K562 (cell line): ENCODE measurements around the gene KANK2. TPM values are rescaled to one million over a fixed set of nuclear protein-coding genes. Genes with fewer than 3 reads are reported as not detected.

Source experiments
- ATAC-seq: fragments of 200-7000 bp; cut with Tn5 transposase; 3 replicates; pipeline ENCODE4 v1.9.1; 2020; ENCODE audit warnings: moderate library complexity
- BruUV-seq: library from RNA; stranded (reverse); fragments of 400-500 nt; replicated peaks from 2 replicates; lab custom pipeline; 2021; lab: Mats Ljungman, UMichigan
- CTCF ChIA-PET: fragments of 300-600 bp; formaldehyde crosslinking; extraction: SDS; loops from one replicate; lab custom pipeline; 2021; ENCODE audit warnings: low intra/inter-chr PET ratio; lab: Yijun Ruan, JAX
- POLR2A ChIA-PET: fragments of 300-600, 350-650 bp; sonication (Branson Sonifier 250); formaldehyde crosslinking; extraction: SDS; loops from one replicate; lab custom pipeline; 2021; ENCODE audit warnings: antibody characterized with exemption, inconsistent platforms; lab: Yijun Ruan, JAX
- DNase-seq, 4 experiments: peaks; one replicate each; pipeline versions ENCODE4 v3.0.0 to v3.0.0-alpha.2; 2011 to 2018; ENCODE audit warnings: low spot score in 3 of 4, mixed read lengths in 3 of 4; ENCODE audit errors: extremely low read depth in 1 of 4
- FAIRE-seq: peaks from 2 replicates; lab custom pipeline; 2011; peaks lifted over from hg19 to GRCh38; lab: Jason Lieb, UNC
- H2AFZ ChIP-seq: 2 replicates; pipeline ENCODE4 v1.6.0; 2011; ENCODE audit warnings: low read depth, low read length, control low read depth, inconsistent platforms
- H3K27ac ChIP-seq: fragments of 200-600 bp; 3 replicates; pipeline ENCODE4 v1.8.0; 2011; ENCODE audit warnings: low read depth, mild to moderate bottlenecking, control low read depth, inconsistent platforms, low read length, moderate library complexity, mixed read lengths; ENCODE audit errors: extremely low read depth
- H3K27me3 ChIP-seq, 2 experiments: fragments of 300-600 bp in 1 of 2; 2 replicates in 1 of 2; 3 replicates in 1 of 2; pipeline versions ENCODE4 v1.6.0 to v1.8.0; 2011; ENCODE audit warnings: inconsistent platforms in 2 of 2, low read length in 2 of 2, mild to moderate bottlenecking in 1 of 2, mixed read lengths in 1 of 2, moderate library complexity in 1 of 2; ENCODE audit not compliant: control insufficient read depth in 2 of 2, insufficient read depth in 2 of 2
- H3K36me3 ChIP-seq: fragments of 300-600 bp; 3 replicates; pipeline ENCODE4 v1.8.0; 2011; ENCODE audit warnings: mild to moderate bottlenecking, low read length, inconsistent platforms; ENCODE audit not compliant: control insufficient read depth, insufficient read depth
- H3K4me1 ChIP-seq, 2 experiments: fragments of 200-600 bp in 1 of 2; replicated peaks in 1 of 2; 2 replicates in 1 of 2; 3 replicates in 1 of 2; pipeline versions ENCODE4 v1.5.1 to v1.8.0; 2011; ENCODE audit warnings: inconsistent platforms in 2 of 2, low read length in 2 of 2, mild to moderate bottlenecking in 1 of 2, mixed read lengths in 1 of 2, moderate library complexity in 1 of 2; ENCODE audit not compliant: control insufficient read depth in 2 of 2, insufficient read depth in 2 of 2
- H3K4me2 ChIP-seq: 2 replicates; pipeline ENCODE4 v1.6.1; 2011; ENCODE audit warnings: low read length, control low read depth, inconsistent platforms, mixed read lengths; ENCODE audit not compliant: insufficient read depth
- H3K4me3 ChIP-seq: fragments of 200-600 bp; sonication (generic), shearing (Covaris generic); 2 replicates; pipeline ENCODE4 v1.5.1; 2016; ENCODE audit warnings: control low read depth, inconsistent platforms
- H3K79me2 ChIP-seq: fragments of 200-600 bp; 3 replicates; pipeline ENCODE4 v1.8.0; 2011; ENCODE audit warnings: low read length, inconsistent platforms; ENCODE audit not compliant: control insufficient read depth, insufficient read depth
- H3K9ac ChIP-seq, 2 experiments: 2 replicates each; pipeline versions ENCODE4 v1.6.0 to v1.6.1; 2011; ENCODE audit warnings: low read depth in 2 of 2, low read length in 2 of 2, control low read depth in 1 of 2, inconsistent platforms in 1 of 2, mild to moderate bottlenecking in 1 of 2, mixed read lengths in 1 of 2; ENCODE audit not compliant: insufficient read depth in 1 of 2
- H3K9me1 ChIP-seq: one replicate; pipeline ENCODE4 v1.6.0; 2011; ENCODE audit warnings: inconsistent platforms, mild to moderate bottlenecking, low read length, moderate library complexity; ENCODE audit not compliant: control insufficient read depth, insufficient read depth
- H3K9me3 ChIP-seq: replicated peaks from 2 replicates; pipeline ENCODE4 v1.5.1; 2011; ENCODE audit warnings: low read depth, low read length, inconsistent platforms; ENCODE audit not compliant: control insufficient read depth, insufficient read depth
- H4K20me1 ChIP-seq: replicated peaks from 2 replicates; pipeline ENCODE4 v1.6.1; 2011; ENCODE audit warnings: low read length, inconsistent platforms, mixed read lengths; ENCODE audit not compliant: control insufficient read depth, insufficient read depth
- C11orf30 ChIP-seq: fragments of 450-650 bp; IDR thresholded peaks from 2 replicates; pipeline ENCODE4 v1.6.1; 2016; ENCODE audit warnings: low read depth, mild to moderate bottlenecking
- CHD7 ChIP-seq: fragments of 200-600 bp; sonication (generic); IDR thresholded peaks from one replicate; pipeline ENCODE4 v1.6.1; 2012; ENCODE audit warnings: mild to moderate bottlenecking, low read depth, low read length, inconsistent platforms
- JUNB ChIP-seq: fragments of 450-650 bp; formaldehyde crosslinking; conservative IDR thresholded peaks from 2 replicates; pipeline ENCODE4 v1.4.0; 2020; ENCODE audit warnings: mild to moderate bottlenecking
- MAFG ChIP-seq: fragments of 450-650 bp; conservative IDR thresholded peaks from 2 replicates; pipeline ENCODE4 v1.6.1; 2016; ENCODE audit warnings: missing genetic modification characterization, missing compliant biosample characterization
- NFIX ChIP-seq: fragments of 250-450 bp; sonication (Bioruptor Pico); IDR thresholded peaks from 2 replicates; pipeline ENCODE4 v1.4.0; 2020; ENCODE audit warnings: low read depth, mild to moderate bottlenecking, moderate library complexity
- PTBP1 ChIP-seq: fragments of 200-400 bp; formaldehyde crosslinking; IDR thresholded peaks from 2 replicates; pipeline ENCODE4 v1.6.1; 2017; ENCODE audit warnings: low read depth, low read length
- SRSF1 ChIP-seq: fragments of 200-400 bp; formaldehyde crosslinking; IDR thresholded peaks from 2 replicates; pipeline ENCODE4 v1.6.1; 2017; ENCODE audit warnings: mild to moderate bottlenecking, low read depth, low read length, moderate library complexity
- STAG1 ChIP-seq: sonication (generic); formaldehyde crosslinking; IDR thresholded peaks from 2 replicates; pipeline ENCODE4 v1.5.0; 2020; ENCODE audit warnings: missing genetic modification reagents, borderline replicate concordance
- whole genome bisulfite sequencing: fragments of 100-300 bp; shearing (Covaris generic); methylation state at CpG from one replicate; pipeline ENCODE4 v1.1.6; 2016; ENCODE audit warnings: low coverage, mixed read lengths; ENCODE audit not compliant: insufficient coverage; ENCODE audit errors: missing lambda C conversion rate; 5-methylcytosine and 5-hydroxymethylcytosine counted together
- in situ Hi-C: fragments of 300-500 bp; cut with MboI; formaldehyde crosslinking; loops from 4 replicates; pipeline ENCODE4 v1.15.0; 2018; ENCODE audit warnings: inconsistent platforms, mixed read lengths
- intact Hi-C: fragments of 100-400 bp; cut with micrococcal nuclease; formaldehyde crosslinking; loops from 2 replicates; pipeline ENCODE4 v1.14.2; 2022
- polyA plus RNA-seq, 8 experiments: library from polyadenylated mRNA; depleted of rRNA in 4 of 8; stranded (reverse) in 5 of 8; unstranded in 3 of 8; fragments of >200 nt; fragmentation: Nextera tagmentation in 2 of 8; fragmentation: Illumina TruSeq in 1 of 8; extraction: Ambion mirVana in 2 of 8; extraction: Trizol in 1 of 8; gene quantifications; 2 replicates each; pipeline versions ENCODE4 v1.2.1 to v1.2.3, GENCODE V29; 2011 to 2014; ENCODE audit warnings: inconsistent platforms in 1 of 8, missing spikeins in 1 of 8
- total RNA-seq, 7 experiments: library from RNA; depleted of rRNA in 6 of 7; stranded (reverse); fragments of >200 nt in 6 of 7; fragmentation: Illumina TruSeq in 2 of 7; extraction: Trizol in 2 of 7; gene quantifications; 2 replicates each; pipeline versions ENCODE4 v1.2.1 to v1.2.3, GENCODE V29; 2011 to 2021; ENCODE audit warnings: low replicate concordance in 1 of 7

KANK2 gene
- total and polyA plus RNA-seq, 9 of the 15 experiments (the other 6 are each of a cell fraction or from before 2014, with no cell fraction given), result 4.4 to 47.8 (median 21.3) TPM

- WGBS, result 22% methylated on average over 37 of the region's 48 CpGs
- H4K20me1 ChIP-seq, result no peaks in the 10 kb centered on the region
- peak overlapping the region; percentile 63 for H2AFZ ChIP-seq
- H3K27ac ChIP-seq, result no peak overlapping the region
- H3K4me3 ChIP-seq, result no peak overlapping the region
- H3K9ac ChIP-seq, result peak overlapping the region in 1 of 2 experiments; percentile 85; a peak in 2 of 4 replicates
- FAIRE-seq, result peak; percentile 75
- CTCF ChIA-PET, result interaction anchor here (0.6 to 1.0 kb wide), 3 partner anchors 25 to 239 kb away, joined by 3 to 4 read pairs (median 3); no protein-coding TSS in a partner anchor
- POLR2A ChIA-PET, result interaction anchor here (0.6 to 1.5 kb wide), 5 partner anchors 10 to 131 kb away, joined by 3 to 4 read pairs (median 3); no protein-coding TSS in a partner anchor
- intact Hi-C loops, result no loop called here
- peaks cover 7% of the 10 kb centered on the region; the same call in 1 of the 3 replicates for H3K36me3 ChIP-seq
- in situ Hi-C loops, result no loop called here
- H3K9me1 ChIP-seq, result no peaks in the 10 kb centered on the region
- peak overlapping the region; percentile 73 for H3K4me2 ChIP-seq
- ATAC-seq, result peak; percentile 99
- H3K4me1 ChIP-seq, result peaks cover 0 to 32% of the 10 kb centered on the region in 2 experiments; a peak in 2 of 5 replicates
- H3K27me3 ChIP-seq, result no peaks in the 10 kb centered on the region
- DNase-seq, result peak; percentile 91 to 99 (median 99)
- H3K79me2 ChIP-seq, result no peaks in the 10 kb centered on the region
- no peaks in the 10 kb centered on the region for H3K9me3 ChIP-seq
- no TSS peak for BruUV-seq
- no peak for TF ChIP-seq JUNB (CRISPR knock-in tag)
- peak; percentile 50 for TF ChIP-seq MAFG (tag)
- TF ChIP-seq STAG1 (CRISPR knock-in tag), result no peak
- TF ChIP-seq CHD7, result no peak
- TF ChIP-seq C11orf30, result peak; percentile 91
- no peak for TF ChIP-seq NFIX (CRISPR knock-in tag)
- TF ChIP-seq SRSF1, result no peak
- no peak for TF ChIP-seq PTBP1
These were observed 45.8 kb upstream of the KANK2 start for GRCh38 chr19:11242864-11243797.
